GM21447 (cell line): ENCODE measurements around the gene TAF1C.
A peak's percentile ranks its signal among the peaks of the same experiment; 100 is the strongest.
"Not testable (repeated sequence)": the region's sequence is repeated elsewhere in the genome, so short reads cannot be mapped to it uniquely, and the experiment has no call there.

ENCODE experiments used
- ATAC-seq: cut with Tn5 transposase; IDR thresholded peaks from one replicate; pipeline ENCODE4 v1.9.1; 2021; ENCODE audit not compliant: unreplicated experiment

Gene TAF1C

GRCh38 chr16:84186685-84187437 lies at the start of gene TAF1C:
TSS of gene TAF1C (minus strand) at chr16:84187057. CDS start at chr16:84184988, 2,069 bp downstream.
- peak; percentile 90 for ATAC-seq

- ATAC-seq, result no peak
Measured at GRCh38 chr16:84234321-84235241, 47.7 kb upstream of the TAF1C start.

GRCh38 chr16:84233748-84234147 lies 46.9 kb upstream of the TAF1C start:
- ATAC-seq, result no peak

GRCh38 chr16:84232969-84233368 lies 46.1 kb upstream of the TAF1C start:
- no peak for ATAC-seq

GRCh38 chr16:84232060-84232459 lies 45.2 kb upstream of the TAF1C start:
- no peak for ATAC-seq

GRCh38 chr16:84229471-84229870 lies 42.6 kb upstream of the TAF1C start:
- no peak for ATAC-seq

- ATAC-seq, result no peak
Measured at GRCh38 chr16:84228256-84228838, 41.5 kb upstream of the TAF1C start.

GRCh38 chr16:84227548-84227947 lies 40.7 kb upstream of the TAF1C start:
- ATAC-seq, result no peak

- no peak for ATAC-seq
Measured at GRCh38 chr16:84226026-84226425, 39.2 kb upstream of the TAF1C start.

GRCh38 chr16:84225571-84225970 lies 38.7 kb upstream of the TAF1C start:
- ATAC-seq, result no peak

GRCh38 chr16:84225126-84225525 lies 38.3 kb upstream of the TAF1C start:
- no peak for ATAC-seq

- ATAC-seq, result no peak
Measured at GRCh38 chr16:84224554-84224953, 37.7 kb upstream of the TAF1C start.

- ATAC-seq, result no peak
Measured at GRCh38 chr16:84223456-84223855, 36.6 kb upstream of the TAF1C start.

GRCh38 chr16:84220851-84221250 lies 34.0 kb upstream of the TAF1C start:
- no peak for ATAC-seq

GRCh38 chr16:84218956-84219355 lies 32.1 kb upstream of the TAF1C start:
- ATAC-seq, result no peak

GRCh38 chr16:84218176-84218823 lies 31.4 kb upstream of the TAF1C start:
- no peak for ATAC-seq

- not testable (repeated sequence) for ATAC-seq
Measured at GRCh38 chr16:84216144-84216543, 29.3 kb upstream of the TAF1C start.

- ATAC-seq, result no peak
Measured at GRCh38 chr16:84215531-84215930, 28.7 kb upstream of the TAF1C start.

- ATAC-seq, result no peak
Measured at GRCh38 chr16:84214451-84215066, 27.7 kb upstream of the TAF1C start.

- ATAC-seq, result no peak
Measured at GRCh38 chr16:84212631-84213030, 25.8 kb upstream of the TAF1C start.

- no peak for ATAC-seq
Measured at GRCh38 chr16:84212154-84212553, 25.3 kb upstream of the TAF1C start.
